K562 (cell line): Measurements from ENCODE around the gene EIF3K. TPM values are rescaled to one million over a fixed set of nuclear protein-coding genes. Genes with fewer than 3 reads are reported as not detected.

Experiments used
- BHLHE40 ChIP-seq: IDR thresholded peaks from 2 replicates; pipeline ENCODE4 v1.6.1; 2011; ENCODE audit warnings: low read length, improper control_type of control experiment
- CREM ChIP-seq: IDR thresholded peaks from 2 replicates; pipeline ENCODE4 v1.6.1; 2014; ENCODE audit warnings: antibody characterized with exemption, low read depth
- ELF1 ChIP-seq: fragments of 200-800 bp; sonication (Bioruptor generic); IDR thresholded peaks from 2 replicates; pipeline ENCODE4 v1.6.1; 2016; ENCODE audit warnings: missing genetic modification characterization, missing compliant biosample characterization
- FOXP1 ChIP-seq: sonication (generic); formaldehyde crosslinking; IDR thresholded peaks from 2 replicates; pipeline ENCODE4 v1.8.0; 2022; ENCODE audit warnings: mild to moderate bottlenecking, missing genetic modification reagents
- HDGF ChIP-seq: fragments of 450-650 bp; IDR thresholded peaks from 2 replicates; pipeline ENCODE4 v1.6.1; 2016
- KLF10 ChIP-seq: fragments of 250-450 bp; sonication (Bioruptor Pico); IDR thresholded peaks from 2 replicates; pipeline ENCODE4 v1.6.1; 2021; ENCODE audit warnings: matching md5 sums
- MTA2 ChIP-seq: fragments of 450-650 bp; IDR thresholded peaks from 2 replicates; pipeline ENCODE4 v1.6.1; 2016; ENCODE audit warnings: low read depth
- polyA plus RNA-seq, 8 experiments: library from polyadenylated mRNA; depleted of rRNA in 4 of 8; stranded (reverse) in 5 of 8; unstranded in 3 of 8; fragments of >200 nt; fragmentation: Nextera tagmentation in 2 of 8; fragmentation: Illumina TruSeq in 1 of 8; extraction: Ambion mirVana in 2 of 8; extraction: Trizol in 1 of 8; gene quantifications; 2 replicates each; pipeline versions ENCODE4 v1.2.1 to v1.2.3, GENCODE V29; 2011 to 2014; ENCODE audit warnings: inconsistent platforms in 1 of 8, missing spikeins in 1 of 8
- total RNA-seq, 7 experiments: library from RNA; depleted of rRNA in 6 of 7; stranded (reverse); fragments of >200 nt in 6 of 7; fragmentation: Illumina TruSeq in 2 of 7; extraction: Trizol in 2 of 7; gene quantifications; 2 replicates each; pipeline versions ENCODE4 v1.2.1 to v1.2.3, GENCODE V29; 2011 to 2021; ENCODE audit warnings: low replicate concordance in 1 of 7
- TF ChIP-seq, protein P1 (sequence below): fragments of 250-450 bp; sonication (Bioruptor Pico); IDR thresholded peaks from 2 replicates; pipeline ENCODE4 v1.4.0; 2020; ENCODE audit warnings: mild to moderate bottlenecking, moderate library complexity
- TF ChIP-seq, protein P2 (sequence below), 2 experiments: IDR thresholded peaks; 2 replicates each; pipeline ENCODE4 v1.6.1; 2011; ENCODE audit warnings: borderline replicate concordance in 1 of 2, control low read depth in 1 of 2, low read depth in 1 of 2, low read length in 1 of 2, mild to moderate bottlenecking in 1 of 2, mixed read lengths in 1 of 2, moderate library complexity in 1 of 2; ENCODE audit not compliant: insufficient read depth in 1 of 2, insufficient read length in 1 of 2, poor library complexity in 1 of 2, severe bottlenecking in 1 of 2; ENCODE audit errors: extremely low read depth in 1 of 2
- TF ChIP-seq, protein P3 (sequence below): fragments of 450-650 bp; formaldehyde crosslinking; IDR thresholded peaks from 2 replicates; pipeline ENCODE4 v1.4.0; 2022; ENCODE audit warnings: missing genetic modification characterization
- TF ChIP-seq, protein P4 (sequence below), 2 experiments: fragments of 200-800 bp in 1 of 2; sonication (Bioruptor generic) in 1 of 2; sonication (generic) in 1 of 2; formaldehyde crosslinking in 1 of 2; IDR thresholded peaks in 1 of 2; conservative IDR thresholded peaks in 1 of 2; 2 replicates each; pipeline versions ENCODE4 v1.5.0 to v1.6.1; 2016 to 2020; ENCODE audit warnings: missing compliant biosample characterization in 1 of 2, missing genetic modification characterization in 1 of 2, missing genetic modification reagents in 1 of 2

Gene EIF3K
- total and polyA plus RNA-seq, 9 of the 15 experiments (the other 6 are each of a cell fraction or from before 2014, with no cell fraction given), result 387 to 1,827 (median 733) TPM

DNA sequence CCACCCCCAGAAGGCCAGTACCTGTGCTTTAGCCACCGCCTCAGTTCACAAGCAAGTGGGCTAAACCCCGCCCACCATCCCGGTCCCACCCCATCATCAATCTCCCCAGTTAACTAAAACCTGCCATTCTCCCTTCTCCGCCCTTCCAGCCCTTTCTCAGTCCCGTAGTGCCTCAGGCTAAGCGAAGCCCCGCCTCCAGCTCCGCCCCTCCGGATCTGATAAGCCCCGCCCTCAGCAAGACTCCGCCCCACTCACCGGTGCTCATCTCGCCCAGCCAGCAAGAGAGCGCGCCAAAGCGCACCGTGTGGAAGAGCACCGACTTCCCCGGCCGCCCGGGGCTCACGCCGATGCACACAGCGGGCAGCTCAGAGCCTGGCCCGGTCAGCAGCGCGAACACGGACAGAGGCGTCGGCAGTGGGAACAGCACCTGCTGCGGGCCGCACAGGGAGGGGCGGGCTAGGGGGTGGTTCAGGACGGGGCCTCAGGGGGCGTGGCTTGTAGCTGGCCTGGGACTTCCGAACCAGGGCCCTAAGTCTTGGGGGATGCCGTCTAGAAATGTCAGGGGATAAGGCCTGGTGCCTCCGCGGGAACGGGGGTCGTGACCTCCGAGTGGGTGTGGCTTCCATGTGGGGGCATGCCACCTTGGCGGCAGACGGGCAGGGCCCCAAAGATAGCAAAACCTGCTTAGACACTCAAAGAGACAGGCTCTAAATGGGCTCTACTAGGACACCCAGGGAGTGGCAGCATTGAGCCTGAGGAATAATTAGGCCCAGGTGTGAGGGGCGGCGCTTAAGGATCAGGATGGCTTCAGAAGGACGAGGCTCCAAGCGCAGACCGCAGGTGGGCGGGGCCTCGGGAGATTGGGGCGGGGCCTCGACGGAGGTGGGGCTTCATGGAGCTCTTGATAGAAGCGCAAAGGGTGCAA is 22.7 kb upstream of the EIF3K start (continued):
- TF ChIP-seq, protein P1, sequence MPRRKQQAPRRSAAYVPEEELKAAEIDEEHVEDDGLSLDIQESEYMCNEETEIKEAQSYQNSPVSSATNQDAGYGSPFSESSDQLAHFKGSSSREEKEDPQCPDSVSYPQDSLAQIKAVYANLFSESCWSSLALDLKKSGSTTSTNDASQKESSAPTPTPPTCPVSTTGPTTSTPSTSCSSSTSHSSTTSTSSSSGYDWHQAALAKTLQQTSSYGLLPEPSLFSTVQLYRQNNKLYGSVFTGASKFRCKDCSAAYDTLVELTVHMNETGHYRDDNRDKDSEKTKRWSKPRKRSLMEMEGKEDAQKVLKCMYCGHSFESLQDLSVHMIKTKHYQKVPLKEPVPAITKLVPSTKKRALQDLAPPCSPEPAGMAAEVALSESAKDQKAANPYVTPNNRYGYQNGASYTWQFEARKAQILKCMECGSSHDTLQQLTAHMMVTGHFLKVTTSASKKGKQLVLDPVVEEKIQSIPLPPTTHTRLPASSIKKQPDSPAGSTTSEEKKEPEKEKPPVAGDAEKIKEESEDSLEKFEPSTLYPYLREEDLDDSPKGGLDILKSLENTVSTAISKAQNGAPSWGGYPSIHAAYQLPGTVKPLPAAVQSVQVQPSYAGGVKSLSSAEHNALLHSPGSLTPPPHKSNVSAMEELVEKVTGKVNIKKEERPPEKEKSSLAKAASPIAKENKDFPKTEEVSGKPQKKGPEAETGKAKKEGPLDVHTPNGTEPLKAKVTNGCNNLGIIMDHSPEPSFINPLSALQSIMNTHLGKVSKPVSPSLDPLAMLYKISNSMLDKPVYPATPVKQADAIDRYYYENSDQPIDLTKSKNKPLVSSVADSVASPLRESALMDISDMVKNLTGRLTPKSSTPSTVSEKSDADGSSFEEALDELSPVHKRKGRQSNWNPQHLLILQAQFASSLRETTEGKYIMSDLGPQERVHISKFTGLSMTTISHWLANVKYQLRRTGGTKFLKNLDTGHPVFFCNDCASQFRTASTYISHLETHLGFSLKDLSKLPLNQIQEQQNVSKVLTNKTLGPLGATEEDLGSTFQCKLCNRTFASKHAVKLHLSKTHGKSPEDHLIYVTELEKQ (CRISPR knock-in tag), result no peak
- TF ChIP-seq, protein P2, sequence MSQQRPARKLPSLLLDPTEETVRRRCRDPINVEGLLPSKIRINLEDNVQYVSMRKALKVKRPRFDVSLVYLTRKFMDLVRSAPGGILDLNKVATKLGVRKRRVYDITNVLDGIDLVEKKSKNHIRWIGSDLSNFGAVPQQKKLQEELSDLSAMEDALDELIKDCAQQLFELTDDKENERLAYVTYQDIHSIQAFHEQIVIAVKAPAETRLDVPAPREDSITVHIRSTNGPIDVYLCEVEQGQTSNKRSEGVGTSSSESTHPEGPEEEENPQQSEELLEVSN (IDR thresholded peaks at IDR 0.05; ENCODE audit: borderline replicate concordance in 1 of 2, extremely low read depth in 1 of 2, insufficient read depth in 1 of 2, insufficient read length in 1 of 2, low read depth in 1 of 2, low read length in 1 of 2, poor library complexity in 1 of 2, severe bottlenecking in 1 of 2), result peak; percentile 37 to 75
- TF ChIP-seq BHLHE40 (no peak), FOXP1 (CRISPR knock-in tag) (0 out of 2 replicates have a peak, but pooled peaks have one; percentile 30), MTA2 (no peak), KLF10 (CRISPR knock-in tag) (no peak), CREM (no peak; the same call in 1 of the 2 replicates), ELF1 (tag) (no peak), HDGF (no peak; the same call in none of the 2 replicates)
- TF ChIP-seq, protein P3, sequence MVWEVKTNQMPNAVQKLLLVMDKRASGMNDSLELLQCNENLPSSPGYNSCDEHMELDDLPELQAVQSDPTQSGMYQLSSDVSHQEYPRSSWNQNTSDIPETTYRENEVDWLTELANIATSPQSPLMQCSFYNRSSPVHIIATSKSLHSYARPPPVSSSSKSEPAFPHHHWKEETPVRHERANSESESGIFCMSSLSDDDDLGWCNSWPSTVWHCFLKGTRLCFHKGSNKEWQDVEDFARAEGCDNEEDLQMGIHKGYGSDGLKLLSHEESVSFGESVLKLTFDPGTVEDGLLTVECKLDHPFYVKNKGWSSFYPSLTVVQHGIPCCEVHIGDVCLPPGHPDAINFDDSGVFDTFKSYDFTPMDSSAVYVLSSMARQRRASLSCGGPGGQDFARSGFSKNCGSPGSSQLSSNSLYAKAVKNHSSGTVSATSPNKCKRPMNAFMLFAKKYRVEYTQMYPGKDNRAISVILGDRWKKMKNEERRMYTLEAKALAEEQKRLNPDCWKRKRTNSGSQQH (CRISPR knock-in tag), result peak; percentile 10; the same call in 1 of the 2 replicates
- TF ChIP-seq, protein P4, sequence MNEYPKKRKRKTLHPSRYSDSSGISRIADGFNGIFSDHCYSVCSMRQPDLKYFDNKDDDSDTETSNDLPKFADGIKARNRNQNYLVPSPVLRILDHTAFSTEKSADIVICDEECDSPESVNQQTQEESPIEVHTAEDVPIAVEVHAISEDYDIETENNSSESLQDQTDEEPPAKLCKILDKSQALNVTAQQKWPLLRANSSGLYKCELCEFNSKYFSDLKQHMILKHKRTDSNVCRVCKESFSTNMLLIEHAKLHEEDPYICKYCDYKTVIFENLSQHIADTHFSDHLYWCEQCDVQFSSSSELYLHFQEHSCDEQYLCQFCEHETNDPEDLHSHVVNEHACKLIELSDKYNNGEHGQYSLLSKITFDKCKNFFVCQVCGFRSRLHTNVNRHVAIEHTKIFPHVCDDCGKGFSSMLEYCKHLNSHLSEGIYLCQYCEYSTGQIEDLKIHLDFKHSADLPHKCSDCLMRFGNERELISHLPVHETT (CRISPR knock-in tag; conservative IDR thresholded peaks at IDR 0.05 in 1 of 2, IDR thresholded peaks at IDR 0.05 in 1 of 2), result no peak
